Stomach (tissue), 4 donors: ENCODE measurements around the gene RCOR1.

ENCODE experiments used
- POLR2A ChIP-seq, 4 donors: fragments of 450-650 bp; IDR thresholded peaks; one replicate each; pipeline ENCODE4 v1.6.1; 2016; ENCODE audit warnings: antibody characterized with exemption in 4 of 4, control low read depth in 2 of 4, mild to moderate bottlenecking in 1 of 4, moderate library complexity in 1 of 4
- TF ChIP-seq, protein P1 (sequence below), 7 experiments: fragments of 450-650 bp in 4 of 7; fragments of 200-600 bp in 3 of 7; sonication (generic) in 3 of 7; IDR thresholded peaks; one replicate each; pipeline ENCODE4 v1.5.1; 2016 to 2019; ENCODE audit warnings: antibody characterized with exemption in 7 of 7, control low read depth in 2 of 7, mild to moderate bottlenecking in 1 of 7

- TF ChIP-seq POLR2A (IDR thresholded peaks at IDR 0.05): no peak
- TF ChIP-seq, protein P1, sequence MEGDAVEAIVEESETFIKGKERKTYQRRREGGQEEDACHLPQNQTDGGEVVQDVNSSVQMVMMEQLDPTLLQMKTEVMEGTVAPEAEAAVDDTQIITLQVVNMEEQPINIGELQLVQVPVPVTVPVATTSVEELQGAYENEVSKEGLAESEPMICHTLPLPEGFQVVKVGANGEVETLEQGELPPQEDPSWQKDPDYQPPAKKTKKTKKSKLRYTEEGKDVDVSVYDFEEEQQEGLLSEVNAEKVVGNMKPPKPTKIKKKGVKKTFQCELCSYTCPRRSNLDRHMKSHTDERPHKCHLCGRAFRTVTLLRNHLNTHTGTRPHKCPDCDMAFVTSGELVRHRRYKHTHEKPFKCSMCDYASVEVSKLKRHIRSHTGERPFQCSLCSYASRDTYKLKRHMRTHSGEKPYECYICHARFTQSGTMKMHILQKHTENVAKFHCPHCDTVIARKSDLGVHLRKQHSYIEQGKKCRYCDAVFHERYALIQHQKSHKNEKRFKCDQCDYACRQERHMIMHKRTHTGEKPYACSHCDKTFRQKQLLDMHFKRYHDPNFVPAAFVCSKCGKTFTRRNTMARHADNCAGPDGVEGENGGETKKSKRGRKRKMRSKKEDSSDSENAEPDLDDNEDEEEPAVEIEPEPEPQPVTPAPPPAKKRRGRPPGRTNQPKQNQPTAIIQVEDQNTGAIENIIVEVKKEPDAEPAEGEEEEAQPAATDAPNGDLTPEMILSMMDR (IDR thresholded peaks at IDR 0.05): no peak
Observed at GRCh38 chr14:102608064-102608446, 15.6 kb downstream of the RCOR1 start.
